Measurements from ENCODE around the gene NONO.

Gene NONO, protein sequence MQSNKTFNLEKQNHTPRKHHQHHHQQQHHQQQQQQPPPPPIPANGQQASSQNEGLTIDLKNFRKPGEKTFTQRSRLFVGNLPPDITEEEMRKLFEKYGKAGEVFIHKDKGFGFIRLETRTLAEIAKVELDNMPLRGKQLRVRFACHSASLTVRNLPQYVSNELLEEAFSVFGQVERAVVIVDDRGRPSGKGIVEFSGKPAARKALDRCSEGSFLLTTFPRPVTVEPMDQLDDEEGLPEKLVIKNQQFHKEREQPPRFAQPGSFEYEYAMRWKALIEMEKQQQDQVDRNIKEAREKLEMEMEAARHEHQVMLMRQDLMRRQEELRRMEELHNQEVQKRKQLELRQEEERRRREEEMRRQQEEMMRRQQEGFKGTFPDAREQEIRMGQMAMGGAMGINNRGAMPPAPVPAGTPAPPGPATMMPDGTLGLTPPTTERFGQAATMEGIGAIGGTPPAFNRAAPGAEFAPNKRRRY

DNA sequence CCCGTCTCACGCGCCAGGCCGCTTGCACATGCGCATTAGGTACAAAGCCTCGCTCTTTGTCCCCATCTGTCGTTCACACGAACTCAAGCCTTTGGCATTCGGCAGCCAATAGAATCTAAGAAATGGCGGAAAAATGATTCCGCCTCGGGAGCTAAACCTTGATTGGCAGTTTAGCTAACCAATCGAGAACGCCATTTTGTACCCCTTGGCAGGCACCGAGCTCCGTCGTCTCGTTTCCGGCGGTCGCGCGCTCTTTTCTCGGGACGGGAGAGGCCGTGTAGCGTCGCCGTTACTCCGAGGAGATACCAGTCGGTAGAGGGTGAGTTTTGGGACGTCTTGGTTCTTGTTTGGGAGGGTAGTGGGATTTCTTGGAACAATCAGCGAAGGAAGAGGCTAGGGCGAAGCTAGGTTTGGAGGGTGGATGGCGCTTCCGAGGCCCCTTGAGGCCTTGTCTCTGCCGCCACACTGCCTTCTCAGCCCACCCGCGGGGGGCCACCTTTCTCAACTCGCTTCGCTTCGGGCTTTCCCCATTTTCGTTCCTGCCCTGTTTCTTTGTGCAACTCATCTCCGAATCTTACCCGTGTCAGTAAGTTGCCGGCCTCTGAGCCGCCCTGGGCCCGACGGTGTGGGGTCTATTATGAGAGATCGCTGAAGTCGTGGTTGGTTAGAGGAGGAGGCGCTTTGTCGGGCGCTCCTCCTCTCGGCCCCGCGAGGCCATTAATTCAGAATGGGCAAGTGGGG lies at the start of gene NONO:
Gene NONO, plus strand, starts transcription at position 233 of the 741 bp plus-strand sequence. CDS start 7,003 bp downstream, outside the sequence.
- peak within 1 kb of the TSS; percentile 84 for H3K27ac ChIP-seq
- no peak for TF ChIP-seq ZFX (IDR thresholded peaks at IDR 0.05; ENCODE audit: borderline replicate concordance)
- TF ChIP-seq, protein P1, sequence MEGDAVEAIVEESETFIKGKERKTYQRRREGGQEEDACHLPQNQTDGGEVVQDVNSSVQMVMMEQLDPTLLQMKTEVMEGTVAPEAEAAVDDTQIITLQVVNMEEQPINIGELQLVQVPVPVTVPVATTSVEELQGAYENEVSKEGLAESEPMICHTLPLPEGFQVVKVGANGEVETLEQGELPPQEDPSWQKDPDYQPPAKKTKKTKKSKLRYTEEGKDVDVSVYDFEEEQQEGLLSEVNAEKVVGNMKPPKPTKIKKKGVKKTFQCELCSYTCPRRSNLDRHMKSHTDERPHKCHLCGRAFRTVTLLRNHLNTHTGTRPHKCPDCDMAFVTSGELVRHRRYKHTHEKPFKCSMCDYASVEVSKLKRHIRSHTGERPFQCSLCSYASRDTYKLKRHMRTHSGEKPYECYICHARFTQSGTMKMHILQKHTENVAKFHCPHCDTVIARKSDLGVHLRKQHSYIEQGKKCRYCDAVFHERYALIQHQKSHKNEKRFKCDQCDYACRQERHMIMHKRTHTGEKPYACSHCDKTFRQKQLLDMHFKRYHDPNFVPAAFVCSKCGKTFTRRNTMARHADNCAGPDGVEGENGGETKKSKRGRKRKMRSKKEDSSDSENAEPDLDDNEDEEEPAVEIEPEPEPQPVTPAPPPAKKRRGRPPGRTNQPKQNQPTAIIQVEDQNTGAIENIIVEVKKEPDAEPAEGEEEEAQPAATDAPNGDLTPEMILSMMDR (IDR thresholded peaks at IDR 0.05), result peak; percentile 28; the same call in 1 of the 2 replicates

- TF ChIP-seq, protein P1 (IDR thresholded peaks at IDR 0.05), result no peak
- no peak for TF ChIP-seq ZFX (IDR thresholded peaks at IDR 0.05; ENCODE audit: borderline replicate concordance)
- no peak overlapping the region for H3K27ac ChIP-seq
Observed at GRCh38 chrX:71235482-71235881, 48.0 kb upstream of the NONO start.

DNA sequence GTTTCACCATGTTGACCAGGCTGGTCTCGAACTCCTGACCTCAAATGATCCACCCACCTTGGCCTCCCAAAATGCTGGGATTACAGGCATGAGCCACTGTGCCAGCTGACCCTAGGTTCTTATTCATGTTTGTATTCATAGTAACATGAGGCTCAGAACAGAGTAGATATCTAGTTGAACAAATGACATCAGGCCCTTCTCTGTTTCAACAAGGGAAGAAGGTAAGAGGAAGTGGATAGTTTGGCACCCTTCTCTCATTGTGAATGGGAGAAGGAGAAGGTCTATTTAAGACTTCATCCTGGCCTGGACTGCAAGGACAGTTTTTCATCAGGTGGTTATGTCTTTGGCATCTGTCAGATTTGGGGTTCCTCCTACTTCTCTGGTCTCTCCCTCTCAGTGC lies 46.6 kb upstream of the NONO start:
- H3K27ac ChIP-seq, result no peak overlapping the region
- TF ChIP-seq, protein P1 (IDR thresholded peaks at IDR 0.05), result no peak
- TF ChIP-seq ZFX (IDR thresholded peaks at IDR 0.05; ENCODE audit: borderline replicate concordance), result no peak

GRCh38 chrX:71239781-71240180 lies 43.7 kb upstream of the NONO start:
- TF ChIP-seq ZFX (IDR thresholded peaks at IDR 0.05; ENCODE audit: borderline replicate concordance), result no peak
- TF ChIP-seq, protein P1 (IDR thresholded peaks at IDR 0.05), result no peak
- no peak overlapping the region for H3K27ac ChIP-seq

DNA sequence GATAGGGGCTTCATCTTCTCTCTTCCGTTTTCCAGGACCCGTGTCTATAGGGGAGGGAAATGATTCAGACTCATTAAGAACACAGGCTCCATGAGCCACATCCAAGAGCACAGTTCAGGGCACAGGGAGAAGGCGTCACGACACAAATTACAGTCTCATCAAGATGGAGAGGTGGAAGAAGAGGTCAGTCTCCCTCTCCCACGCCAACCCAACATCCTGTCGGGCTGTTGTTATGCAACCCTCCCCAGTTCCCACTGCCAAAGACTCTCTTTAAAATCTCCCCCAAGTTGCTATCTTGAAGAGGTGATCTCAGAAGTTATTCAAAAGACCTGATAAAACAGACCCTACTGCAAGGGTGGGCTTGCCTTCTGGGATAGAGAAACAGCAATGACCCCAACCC lies 42.1 kb upstream of the NONO start:
- no peak for TF ChIP-seq ZFX (IDR thresholded peaks at IDR 0.05; ENCODE audit: borderline replicate concordance)
- TF ChIP-seq, protein P1 (IDR thresholded peaks at IDR 0.05), result no peak
- H3K27ac ChIP-seq, result no peak overlapping the region

- no peak for TF ChIP-seq ZFX (IDR thresholded peaks at IDR 0.05; ENCODE audit: borderline replicate concordance)
- TF ChIP-seq, protein P1 (IDR thresholded peaks at IDR 0.05), result no peak
- H3K27ac ChIP-seq, result no peak overlapping the region
Observed at GRCh38 chrX:71244359-71245128, 38.9 kb upstream of the NONO start.

Data from 22Rv1 (cell line).